HAP-1 (cell line): Measurements from ENCODE around the gene PLCL1.

Source experiments
- DNase-seq, 2 experiments: peaks; one replicate each; pipeline ENCODE4 v3.0.0-alpha.2; 2016 to 2020; ENCODE audit warnings: low spot score in 2 of 2
- H3K27me3 ChIP-seq: fragments of 250-450 bp; sonication (Bioruptor Pico); 2 replicates; pipeline ENCODE4 v1.5.1; 2020; ENCODE audit warnings: low read depth, mild to moderate bottlenecking, moderate library complexity
- H3K36me3 ChIP-seq: fragments of 250-450 bp; sonication (Bioruptor Pico); replicated peaks from 2 replicates; pipeline ENCODE4 v1.5.1; 2020; ENCODE audit warnings: mild to moderate bottlenecking
- H3K4me1 ChIP-seq: fragments of 250-450 bp; sonication (Bioruptor Pico); 2 replicates; pipeline ENCODE4 v1.5.1; 2020; ENCODE audit warnings: mild to moderate bottlenecking
- H3K4me3 ChIP-seq: fragments of 250-450 bp; sonication (Bioruptor Pico); 2 replicates; pipeline ENCODE4 v1.5.1; 2020; ENCODE audit warnings: mild to moderate bottlenecking, moderate library complexity
- H3K9me3 ChIP-seq: fragments of 250-450 bp; sonication (Bioruptor Pico); 2 replicates; pipeline ENCODE4 v1.5.1; 2020; ENCODE audit warnings: mild to moderate bottlenecking, moderate library complexity
- in situ Hi-C: fragments of 300-500 bp; cut with MboI; formaldehyde crosslinking; loops from 3 replicates; pipeline ENCODE4 v1.14.3; 2020; ENCODE audit warnings: low sequenced_read_pairs, inconsistent platforms, mixed read lengths

The PLCL1 gene

DNA sequence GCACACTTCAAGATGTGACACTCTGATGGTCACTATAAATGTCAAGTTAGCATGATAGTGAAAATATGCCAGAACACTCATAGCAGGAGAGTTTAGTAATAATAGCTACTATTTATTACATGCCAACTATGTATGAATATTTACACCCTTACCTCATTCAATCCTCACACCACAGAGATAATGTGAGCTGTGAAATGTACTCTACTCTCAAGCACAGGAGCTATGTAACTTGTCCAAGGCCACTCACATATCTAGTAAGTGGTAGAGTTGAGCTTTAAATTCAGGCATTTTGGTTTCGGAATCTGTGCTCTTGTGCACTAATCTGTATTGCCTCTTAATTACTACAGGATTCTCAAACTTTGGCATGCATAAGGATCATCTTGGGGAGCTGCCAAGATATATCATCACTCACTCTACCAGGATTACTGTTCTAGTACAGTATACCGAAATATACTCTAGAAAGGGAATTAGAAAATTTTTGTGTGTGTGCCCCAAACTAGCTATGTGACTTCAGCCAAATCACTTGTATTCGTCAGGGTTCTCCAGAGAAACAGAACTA lies 154.3 kb downstream of the PLCL1 start:
- Histone ChIP-seq H3K9me3 (no peaks in the 10 kb centered on the region), H3K4me3 (no peak overlapping the region), H3K36me3 (no peaks in the 10 kb centered on the region), H3K4me1 (no peaks in the 10 kb centered on the region), H3K27me3 (no peaks in the 10 kb centered on the region; the same call in 1 of the 2 replicates)
- in situ Hi-C loops, result no loop called here
- no peak for DNase-seq

DNA sequence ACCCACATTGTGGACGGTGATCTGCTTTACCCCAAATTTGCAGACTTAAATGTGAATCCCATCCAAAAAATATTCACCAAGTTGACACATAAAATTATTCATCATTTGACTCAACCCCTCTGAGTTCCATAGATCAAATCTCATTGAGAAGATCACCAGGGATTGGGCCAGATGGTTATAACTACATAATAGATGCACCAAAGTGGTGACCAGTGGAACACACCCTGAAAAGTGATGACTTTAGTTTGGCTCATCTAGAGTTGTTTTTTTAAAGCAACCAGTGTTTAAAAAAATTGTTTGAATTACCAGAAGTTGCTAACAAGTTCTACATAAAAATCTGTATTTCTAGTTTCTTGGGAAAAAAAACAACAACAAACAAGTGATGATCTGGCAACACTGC lies 155.0 kb downstream of the PLCL1 start:
- Histone ChIP-seq H3K4me3 (no peak overlapping the region), H3K27me3 (no peaks in the 10 kb centered on the region; the same call in 1 of the 2 replicates), H3K36me3 (no peaks in the 10 kb centered on the region), H3K4me1 (no peaks in the 10 kb centered on the region), H3K9me3 (no peaks in the 10 kb centered on the region)
- in situ Hi-C loops, result no loop called here
- no peak for DNase-seq

DNA sequence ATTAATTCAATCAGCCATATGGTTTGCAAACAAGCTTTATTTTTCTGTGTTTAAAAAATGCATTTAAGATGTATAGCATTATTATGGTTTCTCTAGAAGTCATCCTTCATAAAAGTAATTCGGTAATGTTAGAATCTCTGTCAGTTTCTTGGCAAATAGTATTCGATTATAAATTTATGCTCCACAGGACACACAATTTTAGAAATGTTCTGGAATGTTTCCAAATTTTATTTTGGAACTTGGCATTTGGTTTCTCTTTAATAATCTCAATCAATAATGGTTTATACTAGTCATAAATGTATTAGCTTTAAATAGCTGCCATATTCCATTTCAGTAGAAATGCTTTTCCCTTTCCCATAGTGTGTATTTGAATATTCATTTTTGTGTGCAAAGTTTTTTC lies 156.4 kb downstream of the PLCL1 start:
- no peak overlapping the region for H3K4me3 ChIP-seq
- H3K36me3 ChIP-seq, result no peaks in the 10 kb centered on the region
- DNase-seq, result no peak
- H3K27me3 ChIP-seq, result no peaks in the 10 kb centered on the region
- no peaks in the 10 kb centered on the region for H3K9me3 ChIP-seq
- no peaks in the 10 kb centered on the region for H3K4me1 ChIP-seq
- in situ Hi-C loops, result no loop called here

DNA sequence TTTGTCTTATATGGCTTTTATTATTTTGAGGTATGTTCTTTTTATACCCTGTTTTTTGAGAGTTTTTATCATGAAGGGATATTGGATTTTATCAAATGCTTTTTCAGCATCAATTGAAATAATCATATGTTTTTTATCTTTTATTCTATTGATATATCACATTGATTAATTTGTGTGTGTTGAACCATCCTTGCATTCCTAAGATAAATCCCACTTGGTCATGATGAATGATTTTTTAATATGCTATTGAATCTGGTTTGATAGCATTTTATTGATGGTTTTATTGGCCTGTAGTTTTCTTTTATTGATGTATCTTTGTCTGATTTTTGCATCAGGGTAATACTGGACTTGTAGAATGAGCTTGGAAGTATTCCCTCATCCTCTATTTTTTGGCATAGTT lies 160.3 kb downstream of the PLCL1 start:
- H3K4me1 ChIP-seq, result no peaks in the 10 kb centered on the region
- no peaks in the 10 kb centered on the region for H3K36me3 ChIP-seq
- H3K4me3 ChIP-seq, result no peak overlapping the region
- no peaks in the 10 kb centered on the region for H3K27me3 ChIP-seq
- H3K9me3 ChIP-seq, result no peaks in the 10 kb centered on the region
- no peak for DNase-seq
- in situ Hi-C loops, result no loop called here

GRCh38 chr2:197965756-197966155 lies 161.4 kb downstream of the PLCL1 start:
- in situ Hi-C loops, result no loop called here
- H3K9me3 ChIP-seq, result no peaks in the 10 kb centered on the region
- H3K27me3 ChIP-seq, result no peaks in the 10 kb centered on the region
- H3K4me3 ChIP-seq, result no peak overlapping the region
- H3K36me3 ChIP-seq, result no peaks in the 10 kb centered on the region
- DNase-seq, result no peak
- H3K4me1 ChIP-seq, result no peaks in the 10 kb centered on the region

GRCh38 chr2:197969391-197969893 lies 165.0 kb downstream of the PLCL1 start:
- in situ Hi-C loops, result no loop called here
- DNase-seq, result no peak
- no peak overlapping the region for H3K4me3 ChIP-seq

GRCh38 chr2:197972061-197972460 lies 167.7 kb downstream of the PLCL1 start:
- in situ Hi-C loops, result no loop called here
- DNase-seq, result no peak
- Histone ChIP-seq H3K9me3 (no peaks in the 10 kb centered on the region), H3K4me1 (no peaks in the 10 kb centered on the region), H3K27me3 (peaks cover 2% of the 10 kb centered on the region; the same call in 1 of the 2 replicates), H3K4me3 (no peak overlapping the region), H3K36me3 (no peaks in the 10 kb centered on the region)

More at GRCh38 chr2:197969391-197969893, 165.0 kb downstream of the PLCL1 start:
- no peaks in the 10 kb centered on the region for H3K9me3 ChIP-seq
- peaks cover 2% of the 10 kb centered on the region; the same call in 1 of the 2 replicates for H3K27me3 ChIP-seq
- H3K4me1 ChIP-seq, result no peaks in the 10 kb centered on the region
- H3K36me3 ChIP-seq, result no peaks in the 10 kb centered on the region

GRCh38 chr2:197972587-197972986 lies 168.2 kb downstream of the PLCL1 start:
- no peaks in the 10 kb centered on the region for H3K36me3 ChIP-seq
- no peak for DNase-seq
- H3K9me3 ChIP-seq, result no peaks in the 10 kb centered on the region
- in situ Hi-C loops, result no loop called here
- H3K4me1 ChIP-seq, result no peaks in the 10 kb centered on the region
- H3K4me3 ChIP-seq, result no peak overlapping the region
- H3K27me3 ChIP-seq, result peaks cover 2% of the 10 kb centered on the region; the same call in 1 of the 2 replicates

GRCh38 chr2:197973772-197974171 lies 169.4 kb downstream of the PLCL1 start:
- no peak for DNase-seq
- Histone ChIP-seq H3K27me3 (peaks cover 2% of the 10 kb centered on the region; the same call in 1 of the 2 replicates), H3K36me3 (no peaks in the 10 kb centered on the region), H3K9me3 (no peaks in the 10 kb centered on the region), H3K4me3 (no peak overlapping the region), H3K4me1 (no peaks in the 10 kb centered on the region)
- in situ Hi-C loops, result no loop called here

DNA sequence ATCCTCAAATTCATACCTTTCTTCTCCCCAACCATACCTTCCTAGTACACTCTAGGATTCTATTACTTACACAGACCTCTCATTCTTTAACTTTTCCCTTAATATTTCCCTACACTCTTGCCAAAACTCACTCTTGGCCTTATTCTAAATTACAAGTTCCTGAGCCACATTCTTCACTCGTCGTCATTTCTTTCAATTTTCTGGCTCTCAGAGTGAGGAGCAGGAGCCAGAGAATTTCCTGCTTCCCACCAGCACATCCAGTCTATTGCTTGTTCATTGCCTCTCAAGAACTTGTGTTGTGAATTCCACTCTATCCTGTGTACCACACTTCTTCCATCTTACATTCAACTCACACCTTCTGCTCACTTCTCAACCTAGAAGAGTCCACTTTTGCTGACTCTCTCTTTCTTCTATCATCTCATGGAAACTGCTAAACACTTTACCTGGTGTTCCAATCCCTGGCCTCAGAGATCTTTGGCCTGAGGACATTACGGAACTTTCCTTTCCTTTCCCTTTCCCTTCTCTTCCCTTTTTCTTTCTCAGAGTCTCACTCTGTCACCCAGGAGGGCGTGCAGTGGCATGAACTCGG lies 171.6 kb downstream of the PLCL1 start:
- in situ Hi-C loops, result no loop called here
- peaks cover 2% of the 10 kb centered on the region; the same call in 1 of the 2 replicates for H3K27me3 ChIP-seq
- no peaks in the 10 kb centered on the region for H3K4me1 ChIP-seq
- H3K36me3 ChIP-seq, result no peaks in the 10 kb centered on the region
- DNase-seq, result no peak
- H3K9me3 ChIP-seq, result no peaks in the 10 kb centered on the region
- H3K4me3 ChIP-seq, result no peak overlapping the region

- Histone ChIP-seq H3K9me3 (no peaks in the 10 kb centered on the region), H3K36me3 (no peaks in the 10 kb centered on the region), H3K27me3 (peaks cover 2% of the 10 kb centered on the region; the same call in 1 of the 2 replicates), H3K4me1 (no peaks in the 10 kb centered on the region), H3K4me3 (no peak overlapping the region)
- in situ Hi-C loops, result no loop called here
- DNase-seq, result no peak
Observed at GRCh38 chr2:197978971-197979370, 174.6 kb downstream of the PLCL1 start.

DNA sequence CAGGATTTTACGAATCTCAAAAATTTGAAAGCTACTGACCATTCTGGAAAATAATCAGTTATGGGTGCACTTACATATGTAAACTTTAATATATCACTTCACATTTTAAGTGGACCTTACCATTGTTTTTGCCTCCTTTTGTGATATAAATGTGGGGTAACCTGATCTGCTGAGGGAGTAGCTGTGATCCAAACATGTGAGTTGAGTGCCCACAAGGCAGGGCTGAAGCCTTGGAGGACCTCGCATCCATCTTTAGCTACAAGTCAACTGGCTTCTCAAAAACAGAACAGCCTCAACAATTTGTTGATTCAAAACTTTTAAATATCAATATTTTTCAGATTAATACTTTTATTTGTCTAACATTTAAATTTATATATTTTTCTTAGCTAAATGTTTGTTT lies 178.2 kb downstream of the PLCL1 start:
- in situ Hi-C loops, result no loop called here
- Histone ChIP-seq H3K4me3 (no peak overlapping the region), H3K27me3 (no peaks in the 10 kb centered on the region; the same call in 1 of the 2 replicates), H3K9me3 (no peaks in the 10 kb centered on the region), H3K36me3 (no peaks in the 10 kb centered on the region), H3K4me1 (no peaks in the 10 kb centered on the region)
- no peak for DNase-seq

- Histone ChIP-seq H3K27me3 (no peaks in the 10 kb centered on the region; the same call in 1 of the 2 replicates), H3K4me3 (no peak overlapping the region), H3K9me3 (no peaks in the 10 kb centered on the region), H3K4me1 (no peaks in the 10 kb centered on the region), H3K36me3 (no peaks in the 10 kb centered on the region)
- no peak for DNase-seq
- in situ Hi-C loops, result no loop called here
Observed at GRCh38 chr2:197985029-197985638, 180.7 kb downstream of the PLCL1 start.

- no peaks in the 10 kb centered on the region; the same call in 1 of the 2 replicates for H3K27me3 ChIP-seq
- no peak for DNase-seq
- no peaks in the 10 kb centered on the region for H3K4me1 ChIP-seq
- H3K9me3 ChIP-seq, result no peaks in the 10 kb centered on the region
- in situ Hi-C loops, result no loop called here
- no peaks in the 10 kb centered on the region for H3K36me3 ChIP-seq
- no peak overlapping the region for H3K4me3 ChIP-seq
Observed at GRCh38 chr2:197986977-197987376, 182.6 kb downstream of the PLCL1 start.
